ENCODE data around the gene ROBO1. TPM values are rescaled to one million over a fixed set of nuclear protein-coding genes. Genes with fewer than 3 reads are reported as not detected.

Gene ROBO1
- total RNA-seq, 1 donor from 2014 or later = 71.7 TPM

DNA sequence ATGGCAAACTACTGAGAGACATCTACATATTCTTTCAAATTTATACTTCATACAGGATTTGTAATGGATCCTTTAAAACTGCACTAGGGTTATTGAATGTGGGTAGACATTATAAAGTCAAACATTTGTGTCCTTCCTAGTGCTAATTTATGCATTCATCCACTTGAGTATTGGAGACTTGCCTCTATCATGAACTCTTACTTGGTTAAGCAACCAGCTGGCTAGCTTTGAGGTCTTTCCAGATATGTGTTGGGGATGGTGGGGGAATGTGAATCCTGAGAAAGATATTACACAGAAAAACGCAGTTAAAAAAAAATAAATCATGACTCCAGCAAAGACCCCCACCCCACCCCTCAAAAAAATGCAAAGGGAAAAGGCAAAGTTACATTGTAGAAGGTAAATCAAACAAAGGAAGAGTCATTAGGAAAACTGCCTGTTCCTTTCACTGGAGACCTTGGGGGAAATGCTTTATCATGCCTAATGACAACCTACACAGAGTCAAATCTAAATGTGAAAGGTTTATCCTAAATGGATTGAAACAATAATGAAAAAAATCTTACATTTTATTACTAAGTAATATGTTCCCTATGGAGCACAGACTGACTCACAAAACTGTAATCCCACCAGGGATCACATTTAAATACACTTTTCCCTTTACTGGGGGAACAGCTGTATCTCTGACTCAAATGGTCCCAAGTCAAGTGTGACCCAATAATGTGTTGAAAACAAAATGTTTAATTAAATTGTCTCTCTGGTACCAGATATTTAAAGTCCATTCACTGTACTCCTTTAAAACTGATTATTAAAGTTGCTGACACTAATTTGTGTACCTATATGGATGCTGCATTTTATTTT is 522.3 kb downstream of the ROBO1 start:
- Histone ChIP-seq H3K4me2 (ENCODE audit: low read length) (no peak overlapping the region), H2AFZ (ENCODE audit: low read depth, low read length) (no peak overlapping the region), H3K4me3 (ENCODE audit: insufficient read depth, low read depth, low read length) (no peak overlapping the region), H3K9ac (ENCODE audit: low read length) (no peak overlapping the region), H3K79me2 (ENCODE audit: insufficient read depth, low read length) (no peaks in the 10 kb centered on the region), H3K27me3 (ENCODE audit: insufficient read depth, low read length) (no peaks in the 10 kb centered on the region), H3K9me3 (ENCODE audit: insufficient read depth, low read depth, low read length) (no peaks in the 10 kb centered on the region), H4K20me1 (ENCODE audit: insufficient read depth, low read length) (no peaks in the 10 kb centered on the region), H3K27ac (ENCODE audit: low read depth, low read length) (no peak overlapping the region), H3K36me3 (ENCODE audit: insufficient read depth, low read length) (no peaks in the 10 kb centered on the region), H3K4me1 (ENCODE audit: insufficient read depth, low read length) (no peaks in the 10 kb centered on the region)
- no peak overlapping the region for H3K4me3 Mint-ChIP-seq (ENCODE audit: unreplicated experiment)
- peaks cover 2% of the 10 kb centered on the region for H3K4me1 Mint-ChIP-seq (ENCODE audit: low read depth, unreplicated experiment)
- no peak for FAIRE-seq
- no peaks in the 10 kb centered on the region for H3K27me3 Mint-ChIP-seq (ENCODE audit: low read depth, unreplicated experiment)
- no peak for TF ChIP-seq CTCF (IDR thresholded peaks at IDR 0.05; ENCODE audit: insufficient read depth, low read depth, low read length)
- no peak for TF ChIP-seq EZH2 (IDR thresholded peaks at IDR 0.05; ENCODE audit: insufficient read depth, low read length)
- H3K27ac Mint-ChIP-seq (ENCODE audit: unreplicated experiment) = no peak overlapping the region
- no peaks in the 10 kb centered on the region for H3K36me3 Mint-ChIP-seq (ENCODE audit: low read depth, unreplicated experiment)
- DNase-seq (ENCODE audit: low read depth) = no peak
- H3K9me3 Mint-ChIP-seq (ENCODE audit: unreplicated experiment) = no peaks in the 10 kb centered on the region

GRCh38 chr3:79236496-79236895 is 531.3 kb downstream of the ROBO1 start:
- DNase-seq (ENCODE audit: low read depth) = peak; percentile 25
- FAIRE-seq = no peak
- no peak overlapping the region for H2AFZ ChIP-seq (ENCODE audit: low read depth, low read length)

More at GRCh38 chr3:79236496-79236895, 531.3 kb downstream of the ROBO1 start:
- no peaks in the 10 kb centered on the region for H3K36me3 ChIP-seq (ENCODE audit: insufficient read depth, low read length)
- H3K9me3 ChIP-seq (ENCODE audit: insufficient read depth, low read depth, low read length) = no peaks in the 10 kb centered on the region
- Mint-ChIP-seq H3K27ac (ENCODE audit: unreplicated experiment) (no peak overlapping the region), H3K4me3 (ENCODE audit: unreplicated experiment) (no peak overlapping the region), H3K9me3 (ENCODE audit: unreplicated experiment) (no peaks in the 10 kb centered on the region), H3K4me1 (ENCODE audit: low read depth, unreplicated experiment) (no peaks in the 10 kb centered on the region), H3K36me3 (ENCODE audit: low read depth, unreplicated experiment) (no peaks in the 10 kb centered on the region), H3K27me3 (ENCODE audit: low read depth, unreplicated experiment) (no peaks in the 10 kb centered on the region)
- H3K27me3 ChIP-seq (ENCODE audit: insufficient read depth, low read length) = no peaks in the 10 kb centered on the region
- H3K4me2 ChIP-seq (ENCODE audit: low read length) = no peak overlapping the region
- no peak overlapping the region for H3K9ac ChIP-seq (ENCODE audit: low read length)
- TF ChIP-seq EZH2 (IDR thresholded peaks at IDR 0.05; ENCODE audit: insufficient read depth, low read length) = no peak
- TF ChIP-seq CTCF (IDR thresholded peaks at IDR 0.05; ENCODE audit: insufficient read depth, low read depth, low read length) = no peak
- H3K4me3 ChIP-seq (ENCODE audit: insufficient read depth, low read depth, low read length) = no peak overlapping the region
- H4K20me1 ChIP-seq (ENCODE audit: insufficient read depth, low read length) = no peaks in the 10 kb centered on the region
- no peak overlapping the region for H3K27ac ChIP-seq (ENCODE audit: low read depth, low read length)
- H3K4me1 ChIP-seq (ENCODE audit: insufficient read depth, low read length) = no peaks in the 10 kb centered on the region
- no peaks in the 10 kb centered on the region for H3K79me2 ChIP-seq (ENCODE audit: insufficient read depth, low read length)
